SK-N-SH treated with all-trans-retinoic acid at 6 μM for 48 hours (cell line): ENCODE data around the gene SEMA7A.

Source experiments
- SNAI2 ChIP-seq: fragments of 250-450 bp; sonication (Bioruptor Pico); IDR thresholded peaks from 2 replicates; pipeline ENCODE4 v1.5.0; 2020; ENCODE audit warnings: mild to moderate bottlenecking, moderate library complexity
- TCF4 ChIP-seq: fragments of 250-450 bp; sonication (Bioruptor Pico); IDR thresholded peaks from 2 replicates; pipeline ENCODE4 v1.8.0; 2021; ENCODE audit warnings: mild to moderate bottlenecking, moderate library complexity, borderline replicate concordance
- ZFP30 ChIP-seq: fragments of 450-650 bp; formaldehyde crosslinking; IDR thresholded peaks from 2 replicates; pipeline ENCODE4 v1.5.0; 2022; ENCODE audit warnings: mild to moderate bottlenecking, moderate library complexity
- TF ChIP-seq, protein P1 (sequence below): fragments of 250-450 bp; sonication (Bioruptor Pico); IDR thresholded peaks from 2 replicates; pipeline ENCODE4 v1.8.0; 2020; ENCODE audit warnings: mild to moderate bottlenecking, moderate library complexity, borderline replicate concordance

- TF ChIP-seq, protein P1, sequence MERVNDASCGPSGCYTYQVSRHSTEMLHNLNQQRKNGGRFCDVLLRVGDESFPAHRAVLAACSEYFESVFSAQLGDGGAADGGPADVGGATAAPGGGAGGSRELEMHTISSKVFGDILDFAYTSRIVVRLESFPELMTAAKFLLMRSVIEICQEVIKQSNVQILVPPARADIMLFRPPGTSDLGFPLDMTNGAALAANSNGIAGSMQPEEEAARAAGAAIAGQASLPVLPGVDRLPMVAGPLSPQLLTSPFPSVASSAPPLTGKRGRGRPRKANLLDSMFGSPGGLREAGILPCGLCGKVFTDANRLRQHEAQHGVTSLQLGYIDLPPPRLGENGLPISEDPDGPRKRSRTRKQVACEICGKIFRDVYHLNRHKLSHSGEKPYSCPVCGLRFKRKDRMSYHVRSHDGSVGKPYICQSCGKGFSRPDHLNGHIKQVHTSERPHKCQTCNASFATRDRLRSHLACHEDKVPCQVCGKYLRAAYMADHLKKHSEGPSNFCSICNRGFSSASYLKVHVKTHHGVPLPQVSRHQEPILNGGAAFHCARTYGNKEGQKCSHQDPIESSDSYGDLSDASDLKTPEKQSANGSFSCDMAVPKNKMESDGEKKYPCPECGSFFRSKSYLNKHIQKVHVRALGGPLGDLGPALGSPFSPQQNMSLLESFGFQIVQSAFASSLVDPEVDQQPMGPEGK (CRISPR knock-in tag): no peak
- TF ChIP-seq ZFP30: no peak
- TF ChIP-seq TCF4 (CRISPR knock-in tag): no peak
- TF ChIP-seq SNAI2 (CRISPR knock-in tag): no peak
Observed at GRCh38 chr15:74370471-74370870, 63.3 kb downstream of the SEMA7A start.
